HTERT RPE-1 (cell line): ENCODE results near the gene OR13G1.
"Not testable (repeated sequence)": the region's sequence is repeated elsewhere in the genome, so short reads cannot be mapped to it uniquely, and the experiment has no call there.

Experiments used
- in situ Hi-C: fragments of 300-500 bp; cut with MboI; formaldehyde crosslinking; loops from 4 replicates; pipeline ENCODE4 v1.14.3; 2020; ENCODE audit warnings: low sequenced_read_pairs

OR13G1 gene

DNA sequence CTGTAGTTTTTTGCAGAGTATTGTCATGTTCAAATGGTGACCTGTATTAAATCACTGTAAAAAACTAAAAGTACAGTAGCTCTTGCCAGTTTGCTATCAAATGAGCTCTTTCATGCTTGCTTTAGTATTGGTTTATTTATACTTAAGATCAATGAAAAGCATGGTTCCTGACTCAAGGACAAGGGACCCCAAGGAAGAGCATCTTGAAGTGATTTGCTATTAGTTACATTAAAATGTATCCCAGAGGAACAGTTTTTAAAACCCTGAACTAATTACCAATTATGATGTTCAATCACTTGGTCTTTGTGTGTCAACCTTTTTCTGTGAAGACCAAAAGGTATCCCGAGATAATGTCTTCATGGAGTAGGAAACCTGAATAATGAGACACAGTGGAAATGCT lies at the start of gene OR13G1:
Gene OR13G1, minus strand, starts transcription at position 101 of the 400 bp plus-strand sequence. CDS start 6,698 bp downstream, outside the sequence.
- in situ Hi-C loops = no loop called here

DNA sequence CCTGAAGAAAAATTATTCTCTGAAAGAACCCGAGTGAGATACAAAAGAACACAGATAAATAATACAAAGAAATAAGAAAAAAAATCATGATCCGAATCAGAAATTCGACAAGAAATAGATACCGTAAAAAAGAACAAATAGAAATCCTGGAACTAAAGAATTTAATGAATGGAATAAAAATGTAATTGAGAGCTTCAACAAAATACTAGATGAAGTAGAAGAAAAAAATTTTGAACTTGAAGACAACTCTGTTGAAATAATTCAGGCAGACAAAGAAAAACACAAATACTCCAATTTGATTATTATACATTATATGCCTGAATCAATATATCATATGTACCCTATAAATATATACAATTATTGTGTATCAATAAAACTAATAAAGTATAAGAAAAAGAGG lies 41.7 kb upstream of the OR13G1 start:
- in situ Hi-C loops = no loop called here

GRCh38 chr1:247716546-247716945 lies 37.0 kb upstream of the OR13G1 start, which contains the start of gene OR6F1:
Gene OR6F1, minus strand, starts transcription at chr1:247716646. Its CDS starts 3,891 bp downstream, at chr1:247712755.
- in situ Hi-C loops = no loop called here

DNA sequence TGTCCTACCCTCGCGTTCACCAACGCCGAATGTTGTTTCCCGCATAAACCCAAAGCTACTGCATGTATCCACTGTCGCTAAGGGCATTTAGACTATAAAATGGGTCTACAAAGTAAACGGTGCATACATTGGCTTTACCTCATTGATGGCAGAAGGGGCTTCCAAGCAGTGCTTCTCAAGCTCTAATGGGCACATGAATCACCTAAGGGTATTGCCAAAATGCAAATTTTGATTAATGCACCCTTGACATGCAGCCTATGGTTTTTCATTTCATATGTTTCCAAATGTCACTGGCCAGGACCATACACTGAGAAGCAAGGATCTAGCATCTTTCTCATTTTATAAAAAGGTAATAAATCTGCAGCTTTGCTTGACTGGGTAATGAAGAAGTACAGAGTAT lies 34.2 kb upstream of the OR13G1 start:
- in situ Hi-C loops = no loop called here

DNA sequence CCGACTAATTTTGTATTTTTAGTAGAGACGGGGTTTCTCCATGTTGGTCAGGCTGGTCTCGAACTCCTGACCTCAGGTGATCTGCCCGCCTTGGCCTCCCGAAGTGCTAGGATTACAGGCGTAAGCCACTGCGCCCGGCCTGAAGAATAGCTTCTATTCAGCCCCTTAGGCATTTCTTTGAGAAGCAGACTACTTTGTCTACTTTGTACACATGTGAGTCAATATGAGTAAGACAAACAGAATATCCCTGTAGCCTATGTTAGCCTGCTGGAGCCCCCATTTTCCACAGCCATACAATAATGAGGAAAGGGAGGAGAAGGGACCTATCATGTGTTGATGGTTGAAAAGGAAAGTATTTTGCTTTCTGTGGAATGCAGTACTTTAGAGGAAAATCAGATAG lies 31.1 kb upstream of the OR13G1 start:
- in situ Hi-C loops = not testable (repeated sequence)

DNA sequence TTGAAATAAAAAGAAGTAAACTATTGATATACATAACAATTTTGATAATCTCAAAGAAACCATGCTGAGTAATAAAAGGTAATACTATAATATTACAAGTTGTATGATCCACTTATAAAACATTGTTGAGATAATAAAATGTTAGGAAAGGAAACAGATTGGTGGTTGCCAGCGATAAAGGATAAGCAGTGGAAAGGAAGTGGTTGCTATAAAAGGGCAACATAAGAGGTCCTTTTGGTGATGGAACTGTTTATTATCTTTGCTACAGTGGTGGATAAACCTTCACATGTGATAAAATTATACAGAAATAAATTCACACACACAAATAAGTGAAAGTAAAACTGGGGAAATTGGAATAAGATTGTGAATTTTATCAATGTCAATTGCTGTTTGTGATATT lies 21.8 kb upstream of the OR13G1 start:
- in situ Hi-C loops = no loop called here

- in situ Hi-C loops = no loop called here
Measured at GRCh38 chr1:247681288-247681897, 1.9 kb upstream of the OR13G1 start.

DNA sequence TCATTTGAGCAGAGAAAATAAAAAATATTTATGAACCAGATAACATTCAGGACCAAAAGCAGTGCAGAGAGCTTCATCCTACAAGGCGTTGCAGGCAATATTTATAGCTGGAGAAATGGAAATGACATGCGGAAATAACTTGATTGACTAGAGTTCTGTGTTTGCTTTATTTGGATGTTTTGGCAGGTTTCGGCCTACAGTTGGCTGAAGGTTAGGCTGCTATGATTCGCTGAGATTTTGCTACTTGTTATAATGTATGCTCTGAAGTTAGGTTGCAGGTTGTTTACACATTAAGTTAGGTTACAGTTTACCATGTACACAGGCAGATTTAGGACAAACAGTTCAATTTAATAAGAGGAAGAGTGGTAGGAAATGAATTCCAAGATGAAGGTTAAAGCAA lies 632 bp upstream of the OR13G1 start:
- in situ Hi-C loops = no loop called here

DNA sequence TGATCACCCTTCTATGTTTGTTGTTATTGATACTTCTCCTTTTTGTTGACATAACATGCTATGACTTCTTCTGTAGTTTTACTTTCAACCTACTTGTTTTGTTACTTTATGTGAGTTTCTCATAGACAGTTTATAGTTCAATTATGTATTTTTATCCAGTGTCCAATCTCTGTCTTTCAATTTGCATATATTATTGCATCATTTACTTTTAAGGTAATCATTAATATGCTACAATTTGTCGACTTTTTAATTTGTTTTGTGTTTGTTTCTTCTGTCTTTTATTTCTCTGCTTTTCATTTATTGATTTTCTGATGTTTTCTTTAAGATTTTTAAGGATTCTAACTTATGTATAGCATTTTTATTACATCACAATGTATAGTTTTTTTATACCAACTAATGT lies 10.3 kb downstream of the OR13G1 start:
- in situ Hi-C loops = no loop called here

- in situ Hi-C loops = no loop called here
Measured at GRCh38 chr1:247656221-247656875, 23.2 kb downstream of the OR13G1 start.

- in situ Hi-C loops = no loop called here
Measured at GRCh38 chr1:247653040-247653439, 26.5 kb downstream of the OR13G1 start.

GRCh38 chr1:247647864-247648263 lies 31.7 kb downstream of the OR13G1 start:
- in situ Hi-C loops = no loop called here

DNA sequence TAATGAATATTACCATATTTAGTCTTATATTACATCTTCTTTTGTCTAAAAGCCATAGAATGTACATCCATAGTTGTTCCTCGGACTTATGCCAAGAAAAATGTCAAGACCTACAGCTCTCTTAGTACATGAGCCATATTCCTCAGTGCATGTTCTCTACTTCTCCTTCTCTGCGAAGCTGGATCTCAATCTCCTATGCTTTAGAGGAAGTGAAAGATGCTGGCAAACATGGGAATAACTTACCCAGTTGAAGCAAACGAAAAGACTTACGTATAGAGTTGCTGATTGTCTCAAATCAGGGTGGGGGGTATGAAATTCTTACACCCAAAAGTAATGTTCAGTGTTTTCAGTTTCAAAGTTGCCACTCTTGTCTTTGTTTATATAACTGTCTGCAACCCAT lies 32.7 kb downstream of the OR13G1 start:
- in situ Hi-C loops = no loop called here

DNA sequence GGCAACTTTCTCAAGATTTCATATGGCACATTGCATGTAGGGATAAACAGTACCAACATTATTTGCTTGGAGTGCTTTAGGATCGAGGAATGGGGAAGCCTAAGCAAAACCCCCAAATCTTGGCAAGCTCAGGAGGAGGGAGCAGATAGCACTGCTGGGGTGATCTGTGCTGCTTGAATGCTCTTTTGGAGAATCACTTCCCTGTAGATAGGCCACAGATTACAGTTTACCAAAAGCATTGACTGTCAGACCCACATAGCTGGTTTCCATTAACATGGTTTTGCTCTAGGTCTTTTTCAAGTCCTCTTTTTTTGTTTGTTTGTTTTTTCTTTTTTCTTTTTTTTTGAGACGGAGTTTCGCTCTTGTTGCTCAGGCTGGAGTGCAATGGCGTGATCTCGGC lies 36.8 kb downstream of the OR13G1 start:
- in situ Hi-C loops = no loop called here

DNA sequence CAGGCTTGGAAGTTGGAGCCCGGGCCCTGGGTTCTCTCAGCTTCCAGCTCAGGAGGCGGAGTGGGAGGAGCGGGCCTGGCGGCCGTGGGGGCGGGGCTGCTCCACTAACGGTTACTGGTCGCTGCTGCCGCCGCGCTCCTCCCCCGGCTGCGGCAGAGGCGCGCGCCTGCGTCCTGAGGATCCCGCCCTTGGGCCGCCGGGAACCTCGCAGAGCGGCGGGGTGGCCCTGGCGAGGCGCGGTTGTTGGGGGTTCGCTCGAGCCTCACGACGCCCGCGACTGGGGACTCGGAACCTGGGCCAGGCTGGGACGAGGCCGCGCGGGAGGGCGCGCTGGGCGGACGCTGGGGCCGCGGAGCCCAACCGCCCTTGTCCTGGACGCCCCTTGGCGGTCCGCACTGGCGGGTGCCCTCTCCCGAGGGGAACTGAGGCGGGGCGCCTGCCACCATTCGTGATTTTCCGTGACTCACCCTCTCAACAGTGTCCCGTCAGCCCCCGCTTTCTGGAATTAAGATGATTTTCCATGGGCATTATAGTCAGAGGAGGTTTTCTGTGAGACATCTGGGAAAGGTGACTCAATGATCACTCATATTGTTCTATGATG lies 40.1 kb downstream of the OR13G1 start:
- in situ Hi-C loops = no loop called here

DNA sequence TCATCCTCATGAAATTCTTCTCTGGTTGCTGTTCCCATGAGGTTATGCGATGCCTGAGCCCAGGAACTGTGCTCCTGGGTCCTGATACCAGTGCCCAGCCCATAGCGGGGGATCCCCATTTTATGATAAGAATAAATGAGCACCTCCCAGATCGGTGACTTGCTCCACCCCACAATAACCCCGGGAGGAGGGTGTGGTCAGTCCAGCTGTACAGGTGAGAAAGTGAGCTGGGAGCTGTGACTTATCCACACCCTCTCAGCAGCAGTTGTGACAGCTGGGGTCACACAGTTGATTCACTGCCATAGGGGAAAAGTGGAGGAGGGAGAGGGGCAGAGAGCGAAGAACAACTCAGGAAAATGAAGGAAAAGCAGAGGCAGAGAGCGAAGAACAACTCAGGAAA lies 40.8 kb downstream of the OR13G1 start:
- in situ Hi-C loops = no loop called here

- in situ Hi-C loops = no loop called here
Measured at GRCh38 chr1:247638011-247638410, 41.5 kb downstream of the OR13G1 start.

- in situ Hi-C loops = no loop called here
Measured at GRCh38 chr1:247627951-247628350, 51.6 kb downstream of the OR13G1 start.
